HG03159 (cell line): ENCODE measurements around the gene OR6Q1.
"Not testable (repeated sequence)": the region's sequence is repeated elsewhere in the genome, so short reads cannot be mapped to it uniquely, and the experiment has no call there.

Source experiments
- ATAC-seq: cut with Tn5 transposase; IDR thresholded peaks from one replicate; pipeline ENCODE4 v1.9.1; 2021; ENCODE audit warnings: mild to moderate bottlenecking, moderate library complexity; ENCODE audit not compliant: unreplicated experiment

OR6Q1 gene, protein sequence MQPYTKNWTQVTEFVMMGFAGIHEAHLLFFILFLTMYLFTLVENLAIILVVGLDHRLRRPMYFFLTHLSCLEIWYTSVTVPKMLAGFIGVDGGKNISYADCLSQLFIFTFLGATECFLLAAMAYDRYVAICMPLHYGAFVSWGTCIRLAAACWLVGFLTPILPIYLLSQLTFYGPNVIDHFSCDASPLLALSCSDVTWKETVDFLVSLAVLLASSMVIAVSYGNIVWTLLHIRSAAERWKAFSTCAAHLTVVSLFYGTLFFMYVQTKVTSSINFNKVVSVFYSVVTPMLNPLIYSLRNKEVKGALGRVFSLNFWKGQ

DNA sequence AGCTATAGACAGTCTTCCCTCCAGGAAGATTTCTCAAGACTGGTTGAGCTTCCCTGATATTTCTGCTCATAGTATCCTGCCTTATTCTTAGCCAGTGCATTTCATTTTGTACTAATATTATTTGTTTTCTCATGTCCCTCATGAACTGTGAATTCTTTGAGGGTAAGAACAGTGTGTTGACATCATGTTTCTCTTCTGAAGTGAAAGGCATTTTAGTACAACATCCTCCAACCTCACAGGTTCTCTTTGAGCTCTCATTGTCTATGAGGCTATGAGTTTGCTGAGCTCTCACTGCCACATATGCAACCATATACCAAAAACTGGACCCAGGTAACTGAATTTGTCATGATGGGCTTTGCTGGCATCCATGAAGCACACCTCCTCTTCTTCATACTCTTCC is at the start of gene OR6Q1:
Gene OR6Q1, plus strand, starts transcription at position 301 of the 400 bp plus-strand sequence. Its CDS starts 0 bp downstream, at position 301.
- ATAC-seq: no peak

DNA sequence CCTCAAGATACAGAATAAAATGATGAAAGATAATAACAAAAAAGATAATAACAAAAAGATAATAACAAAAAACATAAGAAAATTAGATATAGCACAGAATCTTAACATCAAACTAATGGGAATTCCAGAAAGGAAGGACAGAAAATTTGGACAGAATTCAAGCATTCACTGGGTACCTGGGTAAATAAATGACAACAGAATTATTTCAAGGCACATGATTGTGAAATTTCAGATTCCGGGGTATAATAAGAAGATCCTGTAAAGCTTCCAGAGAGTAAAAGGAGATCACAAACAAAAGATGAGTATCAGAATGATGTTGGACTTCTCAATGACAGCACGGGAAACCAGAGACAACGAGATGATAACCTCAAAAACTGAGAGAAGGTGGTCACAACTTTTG is 49.2 kb upstream of the OR6Q1 start:
- no peak for ATAC-seq

DNA sequence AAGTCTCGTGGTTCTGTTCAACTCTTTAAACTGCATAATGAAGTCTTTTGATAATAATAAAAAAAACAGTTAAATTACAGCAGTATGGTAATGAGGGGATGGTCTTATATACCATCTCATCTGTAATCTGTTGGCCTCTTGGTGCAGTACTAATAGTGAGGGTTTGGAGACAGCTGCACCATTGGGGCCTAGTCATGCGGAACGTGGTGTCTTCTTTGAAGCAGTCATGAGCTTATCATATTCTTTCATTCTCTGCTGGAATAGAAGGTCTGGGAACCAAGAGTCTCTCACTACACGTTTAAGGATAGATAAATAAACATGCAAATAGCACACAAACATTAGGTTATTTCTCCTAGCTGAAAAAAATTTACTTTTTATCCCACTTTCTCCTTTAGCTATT is 48.0 kb upstream of the OR6Q1 start:
- ATAC-seq: no peak

DNA sequence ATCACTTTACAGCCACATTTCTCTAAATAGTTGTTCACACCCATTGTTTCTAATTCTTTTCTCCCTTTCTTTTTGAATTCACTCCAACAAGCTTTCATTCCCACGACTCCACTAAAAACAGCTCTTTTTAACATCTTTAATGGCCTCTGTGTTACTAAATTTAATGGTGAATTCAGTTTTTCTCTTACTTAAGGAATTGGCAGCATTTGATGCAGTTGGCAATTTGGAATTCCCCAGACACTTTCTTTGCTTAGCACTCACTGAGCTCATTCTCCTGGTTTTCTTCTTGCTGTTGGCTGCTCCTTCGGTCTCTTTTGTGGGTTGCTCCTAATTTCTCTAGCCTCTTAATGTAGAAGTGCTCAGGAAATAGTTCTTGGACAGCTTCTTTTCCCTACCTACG is 47.6 kb upstream of the OR6Q1 start:
- ATAC-seq: no peak

DNA sequence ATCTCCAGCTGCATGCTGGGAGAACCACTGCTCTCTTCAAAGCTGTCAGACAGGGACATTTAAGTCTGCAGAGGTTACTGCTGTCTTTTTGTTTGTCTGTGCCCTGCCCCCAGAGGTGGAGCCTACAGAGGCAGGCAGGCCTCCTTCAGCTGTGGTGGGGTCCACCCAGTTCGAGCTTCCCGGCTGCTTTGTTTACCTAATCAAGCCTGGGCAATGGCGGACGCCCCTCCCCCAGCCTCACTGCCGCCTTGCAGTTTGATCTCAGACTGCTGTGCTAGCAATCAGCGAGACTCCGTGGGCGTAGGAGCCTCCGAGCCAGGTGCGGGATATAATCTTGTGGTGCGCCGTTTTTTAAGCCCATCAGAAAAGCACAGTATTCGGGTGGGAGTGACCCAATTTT is 31.2 kb upstream of the OR6Q1 start:
- ATAC-seq: not testable (repeated sequence)

DNA sequence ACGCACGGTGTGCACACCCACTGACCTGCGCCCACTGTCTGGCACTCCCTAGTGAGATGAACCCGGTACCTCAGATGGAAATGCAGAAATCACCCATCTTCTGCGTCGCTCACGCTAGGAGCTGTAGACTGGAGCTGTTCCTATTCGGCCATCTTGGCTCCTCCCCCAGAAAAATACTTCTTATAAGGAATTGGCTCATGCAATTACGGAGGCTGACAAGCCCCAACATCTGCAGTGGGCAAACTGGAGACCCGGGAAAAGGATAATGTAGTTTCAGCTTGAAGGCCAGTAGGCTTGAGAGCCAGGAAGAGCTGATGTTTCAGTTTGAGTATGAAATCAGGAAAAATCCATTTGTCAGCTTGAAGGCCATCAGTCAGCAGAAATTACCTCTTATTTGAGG is 30.7 kb upstream of the OR6Q1 start:
- ATAC-seq: not testable (repeated sequence)

DNA sequence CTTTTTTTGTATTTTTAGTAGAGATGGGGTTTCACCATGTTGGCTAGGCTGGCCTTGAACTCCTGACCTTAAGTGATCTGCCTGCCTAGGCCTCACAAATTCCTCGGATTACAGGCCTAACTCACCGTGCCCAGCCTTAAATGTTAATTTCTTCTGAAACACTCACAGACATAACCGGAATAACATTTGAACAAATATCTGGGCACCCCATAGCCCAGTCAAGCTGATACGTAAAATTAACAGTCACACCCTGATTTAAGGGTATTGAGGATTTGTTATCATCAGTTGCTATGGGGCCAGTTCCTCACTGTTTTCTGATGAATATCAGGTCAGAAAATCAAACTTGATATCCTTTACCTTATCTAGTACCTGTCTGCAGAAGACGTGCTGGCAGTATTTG is 30.1 kb upstream of the OR6Q1 start:
- no peak for ATAC-seq

DNA sequence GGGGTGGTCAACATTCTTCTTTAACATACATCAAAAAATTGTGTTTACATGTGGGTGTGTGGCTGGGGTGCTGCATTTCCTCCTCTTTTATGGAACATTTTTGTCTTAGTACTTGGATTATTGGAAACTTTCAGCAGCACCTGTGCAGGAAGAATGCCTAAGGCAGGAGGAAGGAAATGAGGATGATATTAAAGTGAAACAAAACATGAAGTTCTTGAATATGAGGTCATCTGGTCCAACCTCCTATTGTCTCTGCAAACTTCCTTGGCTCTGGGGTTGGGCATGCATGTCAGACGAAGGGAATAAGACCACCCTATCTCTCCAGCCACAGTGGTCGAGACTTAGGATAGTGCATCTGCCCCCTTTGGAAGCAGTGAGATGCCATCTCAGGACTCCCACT is 27.7 kb upstream of the OR6Q1 start:
- no peak for ATAC-seq

DNA sequence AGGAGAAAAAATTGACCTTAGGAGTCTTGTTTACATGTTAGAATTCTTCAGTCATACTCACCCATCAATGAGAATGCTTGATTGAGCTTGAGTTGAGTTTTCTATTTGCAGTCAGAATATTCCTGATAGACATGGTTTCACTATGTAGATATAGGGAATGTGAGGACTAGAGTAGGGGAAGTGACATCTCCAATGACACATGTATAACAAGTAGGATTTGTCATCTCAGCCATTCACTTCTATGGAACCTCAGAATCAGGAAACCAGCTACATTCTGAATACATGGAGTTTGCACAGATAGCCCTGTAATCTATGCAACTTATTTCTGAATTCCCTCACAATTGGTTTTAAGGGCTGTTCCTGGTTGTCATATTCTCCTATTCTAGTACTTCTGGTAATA is 27.2 kb upstream of the OR6Q1 start:
- no peak for ATAC-seq

DNA sequence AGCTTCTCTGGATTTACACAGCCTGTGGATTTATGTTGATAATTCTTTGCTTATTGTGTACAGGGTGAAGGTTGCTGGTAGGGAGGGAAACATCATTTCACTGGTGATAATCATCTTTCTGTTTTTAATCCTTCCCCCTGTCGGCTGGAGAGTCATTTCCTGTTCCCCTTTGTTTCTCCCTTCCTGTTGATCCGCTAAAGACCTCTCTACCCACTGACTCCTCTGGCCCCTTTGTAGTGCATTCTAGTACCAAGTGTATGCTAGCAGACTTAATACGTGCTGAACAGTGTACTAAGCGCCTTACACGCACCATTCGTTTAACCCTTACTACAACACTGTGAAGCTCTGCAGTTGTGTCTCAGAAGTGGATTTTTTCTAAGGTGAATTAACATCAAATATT is 26.1 kb upstream of the OR6Q1 start:
- no peak for ATAC-seq

DNA sequence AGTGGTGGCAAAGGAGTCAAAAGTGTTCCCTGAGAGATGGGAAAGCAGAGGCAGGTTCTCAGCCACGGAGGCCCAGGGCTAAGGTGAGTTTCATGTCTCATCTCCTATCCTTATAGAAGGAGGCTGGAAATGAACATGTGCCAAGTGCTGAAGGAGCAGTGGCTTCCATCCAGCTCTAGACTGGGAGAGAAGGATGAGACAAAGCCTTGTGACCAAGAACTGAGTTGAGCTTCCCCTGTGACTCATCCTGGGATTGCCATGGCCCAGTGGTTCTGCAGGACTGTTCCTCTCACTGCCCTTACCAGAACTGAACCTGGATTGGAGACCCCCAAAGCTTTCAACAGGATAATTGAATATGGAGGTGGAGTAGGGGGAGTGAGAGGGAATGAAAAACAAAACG is 23.8 kb upstream of the OR6Q1 start:
- ATAC-seq: no peak

DNA sequence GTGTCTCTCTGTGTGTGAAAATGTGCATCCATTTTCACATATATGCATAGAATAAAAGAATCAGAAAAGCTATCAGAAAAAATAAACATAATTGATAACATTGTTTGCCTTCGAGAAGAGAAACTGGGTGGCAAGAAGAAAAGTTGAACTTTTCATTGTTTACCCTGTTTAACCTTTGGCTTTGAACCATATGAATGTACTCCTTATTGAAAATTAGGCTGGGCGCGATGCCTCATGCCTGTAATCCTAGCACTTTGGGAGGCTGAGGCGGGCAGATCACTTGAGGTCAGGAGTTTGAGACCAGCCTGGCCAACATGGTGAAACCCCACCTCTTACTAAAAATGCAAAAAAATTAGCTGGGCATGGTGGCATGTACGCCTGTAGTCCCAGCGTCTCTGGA is 19.0 kb upstream of the OR6Q1 start:
- no peak for ATAC-seq

DNA sequence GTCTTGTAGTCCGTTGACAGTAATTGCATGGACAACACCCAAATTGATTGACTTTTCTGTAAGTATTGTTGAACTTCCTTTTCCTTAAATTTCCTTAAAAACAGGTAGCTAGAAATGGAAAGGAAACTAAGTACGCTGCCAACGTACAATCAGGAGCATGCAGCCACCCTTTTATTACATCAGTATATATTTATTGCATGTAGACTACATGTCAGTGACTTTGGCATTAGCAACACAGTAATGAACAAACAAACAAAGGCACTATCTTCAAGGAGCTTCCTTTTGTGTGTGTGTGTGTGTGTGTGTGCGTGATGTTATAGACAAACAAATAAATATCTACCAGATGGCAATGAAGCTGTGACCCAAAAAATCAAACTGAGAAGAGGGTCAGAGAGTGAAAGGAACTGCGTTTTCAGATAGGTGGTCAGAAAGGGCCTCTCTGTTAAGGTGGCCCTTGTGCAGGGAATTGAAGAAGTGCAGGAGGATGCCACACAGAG is 7.3 kb upstream of the OR6Q1 start, which contains the start of gene OR9Q1:
Gene OR9Q1, plus strand, starts transcription at position 447 of the 497 bp plus-strand sequence. CDS start 155,564 bp downstream, outside the sequence.
- ATAC-seq: no peak

DNA sequence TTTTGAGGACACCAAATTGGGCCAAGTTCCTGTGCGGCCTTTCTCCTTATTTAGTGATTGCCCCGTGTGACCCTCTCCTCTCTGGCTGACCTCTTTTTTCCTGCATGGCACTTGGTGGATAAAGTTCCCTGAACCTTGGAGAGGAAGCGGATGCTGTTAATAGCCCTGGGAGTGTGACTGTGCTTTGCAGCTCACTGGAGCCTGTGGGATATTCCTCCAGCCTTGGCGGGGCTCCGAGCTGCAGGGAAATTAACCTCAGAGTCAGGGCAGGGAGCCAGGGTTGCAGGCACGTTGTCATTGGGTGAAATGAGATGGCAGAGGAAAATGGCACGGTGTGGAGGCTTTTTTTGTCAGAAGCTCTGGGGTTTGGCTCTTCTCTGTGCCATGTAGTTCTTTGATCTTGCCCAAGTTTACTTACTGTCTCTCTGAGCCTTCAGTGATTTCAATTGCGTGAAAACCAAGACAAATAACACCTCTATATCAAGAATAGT is 6.1 kb upstream of the OR6Q1 start:
- no peak for ATAC-seq

DNA sequence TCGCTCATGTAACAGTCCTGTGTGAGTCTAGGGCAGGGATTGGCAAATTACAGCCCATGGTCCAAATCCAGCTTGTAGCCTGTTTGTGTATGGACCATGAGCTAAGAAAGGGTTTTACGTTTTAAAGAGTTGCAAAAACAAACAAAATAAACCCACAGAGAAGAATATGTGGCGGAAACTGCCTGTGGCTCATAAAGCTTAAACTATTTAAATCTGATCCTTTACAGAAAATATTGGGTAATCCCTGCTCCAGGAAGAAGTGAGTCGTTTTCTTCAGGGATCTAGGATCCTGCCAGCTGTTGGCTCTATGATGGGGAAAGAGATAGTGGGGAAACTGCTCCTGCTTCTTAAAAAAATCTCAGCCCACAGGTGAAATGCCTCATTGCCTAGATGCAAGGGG is 3.4 kb upstream of the OR6Q1 start:
- no peak for ATAC-seq

DNA sequence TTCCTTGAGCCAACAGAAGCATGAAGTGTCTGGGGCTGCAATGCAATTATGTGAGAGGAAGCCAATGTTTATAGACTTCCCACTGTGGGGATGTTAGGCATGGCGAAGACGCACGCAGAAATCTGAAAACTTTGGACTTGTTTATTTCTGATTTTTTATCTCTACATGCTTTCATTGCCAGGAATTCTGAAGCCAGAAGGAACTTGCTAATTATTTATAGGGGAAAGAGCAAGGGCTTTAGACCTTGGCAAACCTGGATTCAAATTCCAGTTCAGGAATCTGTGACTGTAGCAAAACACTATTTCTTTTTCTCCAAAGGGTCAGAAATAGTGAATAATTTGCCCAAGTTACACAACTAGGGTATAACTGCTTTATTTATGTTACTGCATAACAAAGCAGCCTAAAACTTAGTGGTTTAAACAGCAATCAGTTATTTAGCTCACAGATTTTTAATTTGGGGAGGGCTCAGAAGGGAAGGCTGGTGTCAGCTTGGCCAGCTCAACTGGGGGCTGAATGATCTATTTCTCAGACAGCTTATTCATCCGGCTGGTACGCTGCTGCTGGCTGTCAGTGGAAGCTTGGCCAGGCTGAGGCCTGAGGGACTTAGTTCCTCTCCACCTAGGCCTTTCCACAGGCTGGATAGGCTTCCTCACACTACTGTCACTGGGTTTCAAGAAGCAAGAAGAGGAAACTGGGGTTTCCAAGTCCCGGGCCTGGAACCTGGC is 1.9 kb upstream of the OR6Q1 start:
- ATAC-seq: no peak

DNA sequence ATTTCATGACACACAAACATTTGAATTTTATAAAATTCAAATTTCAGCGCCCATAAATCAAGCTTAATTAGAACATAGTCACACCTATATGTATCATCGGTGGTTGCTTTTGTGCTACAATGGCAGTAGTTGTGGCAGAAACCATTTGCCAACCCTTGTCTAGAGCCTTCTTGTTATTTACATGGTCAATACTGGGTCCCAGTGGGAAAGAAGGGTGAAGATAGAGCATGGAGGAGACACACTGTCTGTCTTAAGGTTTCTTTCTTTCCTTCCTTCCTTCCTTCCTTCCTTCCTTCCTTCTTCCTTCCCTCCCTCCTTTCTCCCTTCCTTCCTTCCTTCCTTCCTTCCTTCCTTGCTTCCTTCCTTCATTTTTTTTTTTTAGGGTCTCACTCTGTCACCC is 3.7 kb downstream of the OR6Q1 start:
- ATAC-seq: no peak

DNA sequence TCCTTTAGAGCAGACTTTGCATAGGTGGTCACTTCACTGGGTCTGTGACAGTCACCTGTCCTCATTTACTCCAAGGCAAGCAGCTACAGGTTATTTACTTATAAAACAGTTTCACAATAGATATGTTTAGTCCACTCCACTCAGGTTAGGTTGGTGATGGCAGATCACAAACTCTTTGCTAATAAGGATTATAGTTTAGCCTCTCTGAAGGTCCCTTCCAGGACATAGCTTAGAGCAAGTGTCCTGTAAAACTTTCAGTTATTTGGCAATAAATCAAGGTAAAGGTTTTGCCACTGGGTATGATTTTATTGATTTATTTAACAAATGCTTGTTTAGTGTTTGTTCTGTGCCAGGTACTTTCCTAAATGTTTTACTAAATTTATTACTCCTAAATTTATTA is 8.8 kb downstream of the OR6Q1 start:
- no peak for ATAC-seq

DNA sequence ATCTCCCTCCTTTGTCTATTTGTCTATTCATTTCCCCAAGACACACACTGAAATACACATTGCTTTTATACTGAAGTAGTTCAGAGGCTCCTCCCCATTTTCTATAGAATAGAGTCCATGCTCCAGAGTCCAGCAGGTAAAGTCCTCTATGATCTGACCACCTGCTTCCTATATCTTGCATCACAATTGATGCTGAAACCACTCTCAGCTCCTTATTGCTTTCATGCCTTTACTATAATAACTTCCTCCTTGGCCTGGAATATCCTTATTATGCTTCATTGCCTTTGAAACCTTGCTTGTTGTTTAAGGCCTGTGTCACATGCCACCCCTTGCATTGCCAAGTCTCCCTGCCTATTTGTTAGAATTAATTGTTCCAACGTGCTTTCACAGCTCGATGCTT is 12.6 kb downstream of the OR6Q1 start:
- ATAC-seq: no peak

DNA sequence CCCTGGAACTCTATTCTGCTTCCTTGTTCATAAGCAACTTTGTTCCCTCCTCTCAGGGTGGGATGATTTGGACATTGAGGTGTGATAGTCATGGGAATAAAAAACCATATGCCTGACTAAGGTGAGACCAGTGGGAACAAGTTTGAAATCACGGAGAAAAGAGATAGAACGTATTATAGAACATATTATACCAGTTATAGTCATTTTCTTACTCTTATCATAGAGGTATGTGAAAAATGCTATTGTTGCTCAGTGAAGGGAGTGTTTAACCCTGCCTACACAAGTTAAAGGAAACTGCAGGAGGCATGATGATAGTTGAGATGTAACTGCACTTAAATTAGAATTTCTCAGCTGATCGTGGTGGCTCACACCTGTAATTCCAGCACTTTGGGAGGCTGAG is 15.5 kb downstream of the OR6Q1 start:
- ATAC-seq: no peak

DNA sequence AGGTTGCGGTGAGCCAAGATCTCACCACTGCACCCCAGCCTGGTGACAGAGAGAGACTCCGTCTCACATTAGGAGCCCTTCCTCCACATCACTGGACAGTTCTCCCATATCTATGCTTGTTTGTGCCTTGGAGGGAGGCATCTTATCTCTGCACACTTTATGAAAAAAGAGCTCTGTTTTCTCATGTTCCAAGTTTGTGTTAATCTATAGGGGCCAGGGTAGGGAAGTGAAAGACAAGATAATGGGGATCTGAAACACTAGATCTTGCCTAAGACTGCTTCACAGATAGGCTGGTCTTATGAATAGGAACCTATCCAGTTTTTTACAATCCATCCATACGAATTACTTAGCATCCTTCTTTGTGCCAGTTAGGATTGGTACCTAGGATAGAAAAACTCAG is 17.1 kb downstream of the OR6Q1 start:
- ATAC-seq: no peak

DNA sequence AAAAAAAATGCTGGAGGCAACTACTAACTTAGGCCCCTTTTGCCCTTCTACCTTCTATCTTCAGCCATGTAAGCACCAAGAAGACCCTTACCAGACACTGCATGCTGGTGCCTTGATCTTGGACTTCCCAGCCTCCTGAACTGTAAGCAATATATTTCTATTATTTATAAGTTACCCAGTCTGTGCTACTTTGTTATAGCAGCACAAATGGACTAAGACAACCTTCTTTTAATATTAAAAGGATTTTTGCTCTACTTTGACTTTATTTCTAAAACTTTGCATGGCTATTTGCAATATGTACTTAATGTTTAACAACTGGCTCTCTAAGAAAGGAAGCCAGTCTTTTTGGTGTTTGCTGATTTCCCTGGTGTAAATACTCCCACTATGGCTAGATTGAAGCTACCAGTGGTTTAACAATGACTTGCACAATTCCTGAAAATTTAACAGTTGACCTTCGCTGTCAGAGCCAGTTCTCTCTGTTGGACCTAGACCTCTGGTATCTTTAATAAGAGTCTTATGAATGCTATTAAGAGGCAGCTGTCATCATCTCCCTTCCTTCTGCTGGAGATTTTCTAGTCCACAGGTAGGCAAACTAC is 25.2 kb downstream of the OR6Q1 start:
- ATAC-seq: no peak
